Mesodermal cell (in vitro differentiated cells): Measurements from ENCODE around the gene STIM2.

Experiments used
- H3K27ac ChIP-seq: 2 replicates; pipeline ENCODE4 v1.7.0; 2013; ENCODE audit warnings: mild to moderate bottlenecking, low read depth, low read length, moderate library complexity; ENCODE audit not compliant: severe bottlenecking
- H3K36me3 ChIP-seq: 2 replicates; pipeline ENCODE4 v1.7.1; 2013; ENCODE audit warnings: mild to moderate bottlenecking, low read length, moderate library complexity; ENCODE audit not compliant: control insufficient read depth, insufficient read depth
- H3K4me1 ChIP-seq: one replicate; pipeline ENCODE4 v1.7.1; 2013; ENCODE audit warnings: mild to moderate bottlenecking, low read length; ENCODE audit not compliant: insufficient read depth, control insufficient read depth, poor library complexity, severe bottlenecking
- H3K4me3 ChIP-seq: 2 replicates; pipeline ENCODE4 v1.7.0; 2013; ENCODE audit warnings: low read length, control low read depth, mild to moderate bottlenecking; ENCODE audit not compliant: insufficient read depth, poor library complexity, severe bottlenecking; ENCODE audit errors: extremely low read depth
- H3K9me3 ChIP-seq: 2 replicates; pipeline ENCODE4 v1.7.1; 2013; ENCODE audit warnings: mild to moderate bottlenecking, low read length, moderate library complexity; ENCODE audit not compliant: control insufficient read depth
- WGBS, 2 experiments: methylation state at CpG; one replicate each; pipeline ENCODE4 v1.1.5; 2013; ENCODE audit warnings: missing lambda C conversion rate in 2 of 2; ENCODE audit not compliant: insufficient coverage in 2 of 2; 5-methylcytosine and 5-hydroxymethylcytosine counted together

The STIM2 gene

GRCh38 chr4:26999689-27000088 lies 139.0 kb downstream of the STIM2 start:
- H3K4me1 ChIP-seq = peaks cover 2% of the 10 kb centered on the region
- H3K4me3 ChIP-seq = no peak overlapping the region
- peaks cover 12% of the 10 kb centered on the region for H3K36me3 ChIP-seq
- H3K9me3 ChIP-seq = no peaks in the 10 kb centered on the region
- H3K27ac ChIP-seq = no peak overlapping the region

- Histone ChIP-seq H3K9me3 (no peaks in the 10 kb centered on the region), H3K36me3 (peaks cover 12% of the 10 kb centered on the region), H3K27ac (no peak overlapping the region), H3K4me1 (no peaks in the 10 kb centered on the region), H3K4me3 (no peak overlapping the region)
- no CpG with 5 or more reads among the region's 2 CpGs for WGBS, 2 experiments
Observed at GRCh38 chr4:27000122-27000521, 139.5 kb downstream of the STIM2 start.

GRCh38 chr4:27000820-27001219 lies 140.2 kb downstream of the STIM2 start:
- H3K36me3 ChIP-seq = peaks cover 12% of the 10 kb centered on the region
- no peaks in the 10 kb centered on the region for H3K4me1 ChIP-seq
- H3K9me3 ChIP-seq = no peaks in the 10 kb centered on the region
- no peak overlapping the region for H3K4me3 ChIP-seq
- no peak overlapping the region for H3K27ac ChIP-seq
- WGBS, 2 experiments = no CpG with 5 or more reads among the region's 1 CpG

- H3K9me3 ChIP-seq = no peaks in the 10 kb centered on the region
- H3K27ac ChIP-seq = no peak overlapping the region
- 100% methylated on average over 1 of the region's 4 CpGs; no CpG with 5 or more reads in 1 of the 2 experiments for WGBS, 2 experiments
- H3K4me3 ChIP-seq = no peak overlapping the region
- no peaks in the 10 kb centered on the region for H3K4me1 ChIP-seq
- H3K36me3 ChIP-seq = peaks cover 12% of the 10 kb centered on the region
Observed at GRCh38 chr4:27001398-27002164, 140.9 kb downstream of the STIM2 start.

GRCh38 chr4:27003642-27004113 lies 143.0 kb downstream of the STIM2 start:
- Histone ChIP-seq H3K27ac (no peak overlapping the region), H3K4me3 (no peak overlapping the region), H3K36me3 (peaks cover 12% of the 10 kb centered on the region), H3K4me1 (no peaks in the 10 kb centered on the region), H3K9me3 (no peaks in the 10 kb centered on the region)
- WGBS, 2 experiments = 88 to 100% methylated on average over 2 to 3 of the region's 5 CpGs

GRCh38 chr4:27005501-27005900 lies 144.9 kb downstream of the STIM2 start:
- Histone ChIP-seq H3K4me3 (no peak overlapping the region), H3K27ac (no peak overlapping the region), H3K36me3 (peaks cover 16% of the 10 kb centered on the region), H3K4me1 (no peaks in the 10 kb centered on the region), H3K9me3 (no peaks in the 10 kb centered on the region)

- no peak overlapping the region for H3K27ac ChIP-seq
- H3K4me3 ChIP-seq = no peak overlapping the region
- 100% methylated on average over 1 of the region's 10 CpGs for WGBS, 2 experiments
Observed at GRCh38 chr4:27005905-27006590, 145.4 kb downstream of the STIM2 start.

GRCh38 chr4:27006646-27007045 lies 146.0 kb downstream of the STIM2 start:
- Histone ChIP-seq H3K9me3 (no peaks in the 10 kb centered on the region), H3K4me1 (no peaks in the 10 kb centered on the region), H3K27ac (no peak overlapping the region), H3K36me3 (peaks cover 16% of the 10 kb centered on the region), H3K4me3 (no peak overlapping the region)
- 50% methylated on average over 2 of the region's 2 CpGs; no CpG with 5 or more reads in 1 of the 2 experiments for WGBS, 2 experiments

More at GRCh38 chr4:27005905-27006590, 145.4 kb downstream of the STIM2 start:
- Histone ChIP-seq H3K36me3 (peaks cover 16% of the 10 kb centered on the region), H3K4me1 (no peaks in the 10 kb centered on the region), H3K9me3 (no peaks in the 10 kb centered on the region)

- Histone ChIP-seq H3K36me3 (peaks cover 16% of the 10 kb centered on the region), H3K27ac (no peak overlapping the region), H3K4me3 (no peak overlapping the region), H3K9me3 (no peaks in the 10 kb centered on the region), H3K4me1 (no peaks in the 10 kb centered on the region)
- WGBS, 2 experiments = no CpG with 5 or more reads among the region's 3 CpGs
Observed at GRCh38 chr4:27007507-27007906, 146.9 kb downstream of the STIM2 start.

- no peaks in the 10 kb centered on the region for H3K4me1 ChIP-seq
- H3K9me3 ChIP-seq = no peaks in the 10 kb centered on the region
- no peak overlapping the region for H3K27ac ChIP-seq
- H3K4me3 ChIP-seq = no peak overlapping the region
- 63 to 100% methylated on average over 2 to 3 of the region's 4 CpGs for WGBS, 2 experiments
- H3K36me3 ChIP-seq = peaks cover 8% of the 10 kb centered on the region
Observed at GRCh38 chr4:27008679-27009078, 148.0 kb downstream of the STIM2 start.

- Histone ChIP-seq H3K4me1 (no peaks in the 10 kb centered on the region), H3K9me3 (no peaks in the 10 kb centered on the region), H3K36me3 (peaks cover 4% of the 10 kb centered on the region), H3K27ac (no peak overlapping the region), H3K4me3 (no peak overlapping the region)
- 88 to 100% methylated on average over 1 to 2 of the region's 4 CpGs for WGBS, 2 experiments
Observed at GRCh38 chr4:27009539-27009938, 148.9 kb downstream of the STIM2 start.
